Stimulated activated CD4-positive, alpha-beta T cell treated with anti-CD3 and anti-CD28 coated beads, Interleukin-12 subunit alpha, Interleukin-12 subunit beta, amount 100 ng/mL, for 24 hours (primary cell): Measurements from ENCODE around the gene ATXN7L1.

Experiments
- DNase-seq, 2 experiments: peaks; one replicate each; pipeline ENCODE4 v3.0.0-alpha.2; 2020; ENCODE audit warnings: low read depth in 2 of 2

The ATXN7L1 gene

GRCh38 chr7:105648561-105649401 is 227.6 kb downstream of the ATXN7L1 start:
- DNase-seq = no peak

- no peak for DNase-seq
Measured at GRCh38 chr7:105647591-105647990, 228.8 kb downstream of the ATXN7L1 start.

- DNase-seq = no peak
Measured at GRCh38 chr7:105644937-105645336, 231.5 kb downstream of the ATXN7L1 start.

- DNase-seq = no peak
Measured at GRCh38 chr7:105643851-105644250, 232.5 kb downstream of the ATXN7L1 start.

- no peak for DNase-seq
Measured at GRCh38 chr7:105643384-105643783, 233.0 kb downstream of the ATXN7L1 start.

GRCh38 chr7:105642264-105642663 is 234.1 kb downstream of the ATXN7L1 start:
- no peak for DNase-seq

- no peak for DNase-seq
Measured at GRCh38 chr7:105640956-105641810, 235.2 kb downstream of the ATXN7L1 start.

- no peak for DNase-seq
Measured at GRCh38 chr7:105639667-105640493, 236.5 kb downstream of the ATXN7L1 start.

GRCh38 chr7:105638902-105639495 is 237.4 kb downstream of the ATXN7L1 start:
- DNase-seq = no peak

- no peak for DNase-seq
Measured at GRCh38 chr7:105638334-105638733, 238.1 kb downstream of the ATXN7L1 start.

GRCh38 chr7:105637755-105638154 is 238.6 kb downstream of the ATXN7L1 start:
- DNase-seq = no peak

GRCh38 chr7:105636982-105637381 is 239.4 kb downstream of the ATXN7L1 start:
- DNase-seq = no peak

GRCh38 chr7:105635197-105635596 is 241.2 kb downstream of the ATXN7L1 start:
- DNase-seq = no peak

GRCh38 chr7:105625986-105626385 is 250.4 kb downstream of the ATXN7L1 start:
- DNase-seq = no peak

- no peak for DNase-seq
Measured at GRCh38 chr7:105623906-105624305, 252.5 kb downstream of the ATXN7L1 start.

- no peak for DNase-seq
Measured at GRCh38 chr7:105623378-105623777, 253.0 kb downstream of the ATXN7L1 start.

GRCh38 chr7:105622106-105622731 is 254.2 kb downstream of the ATXN7L1 start:
- DNase-seq = no peak

GRCh38 chr7:105621617-105622016 is 254.8 kb downstream of the ATXN7L1 start:
- no peak for DNase-seq

GRCh38 chr7:105621176-105621575 is 255.2 kb downstream of the ATXN7L1 start:
- DNase-seq = no peak

GRCh38 chr7:105619590-105619989 is 256.8 kb downstream of the ATXN7L1 start:
- DNase-seq = no peak

- no peak for DNase-seq
Measured at GRCh38 chr7:105618016-105618296, 258.4 kb downstream of the ATXN7L1 start.
